Urothelium cell line (cell line): Measurements from ENCODE around the gene TMEM273.

Experiments
- DNase-seq: peaks from one replicate; pipeline ENCODE4 v3.0.0; 2011; ENCODE audit warnings: low spot score, mixed read lengths
- FAIRE-seq: peaks from 2 replicates; lab custom pipeline; 2011; peaks lifted over from hg19 to GRCh38; lab: Jason Lieb, UNC

Gene TMEM273

GRCh38 chr10:49187950-49188761 lies at the start of gene TMEM273:
TSS of gene TMEM273 (minus strand) at chr10:49188391. CDS start at chr10:49188336, 55 bp downstream.
- FAIRE-seq, result no peak
- DNase-seq, result no peak

DNA sequence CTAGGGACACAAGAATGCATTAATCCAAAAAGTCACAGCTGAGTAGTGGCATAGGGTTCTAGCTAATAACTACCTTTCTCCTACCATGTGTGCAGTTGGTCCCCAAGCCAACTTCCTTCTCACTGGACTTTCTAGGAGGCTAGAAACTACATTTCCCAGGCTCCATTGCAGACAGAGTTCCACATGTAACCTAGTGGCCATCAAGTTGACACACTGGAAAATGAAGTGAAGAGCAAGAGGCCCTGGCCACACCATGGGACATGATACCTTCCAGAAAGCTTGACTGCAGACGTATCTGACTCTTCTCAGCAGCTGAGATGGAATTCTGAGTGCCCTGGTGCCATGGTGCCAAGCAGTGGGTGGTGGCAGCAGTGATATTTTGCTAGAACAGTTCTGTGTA lies 49.8 kb upstream of the TMEM273 start:
- no peak for FAIRE-seq
- DNase-seq, result no peak

GRCh38 chr10:49235392-49235791 lies 47.2 kb upstream of the TMEM273 start:
- no peak for FAIRE-seq
- DNase-seq, result no peak

GRCh38 chr10:49231086-49231820 lies 43.1 kb upstream of the TMEM273 start:
- FAIRE-seq, result no peak
- no peak for DNase-seq

GRCh38 chr10:49230004-49230403 lies 41.8 kb upstream of the TMEM273 start:
- no peak for DNase-seq
- FAIRE-seq, result no peak

DNA sequence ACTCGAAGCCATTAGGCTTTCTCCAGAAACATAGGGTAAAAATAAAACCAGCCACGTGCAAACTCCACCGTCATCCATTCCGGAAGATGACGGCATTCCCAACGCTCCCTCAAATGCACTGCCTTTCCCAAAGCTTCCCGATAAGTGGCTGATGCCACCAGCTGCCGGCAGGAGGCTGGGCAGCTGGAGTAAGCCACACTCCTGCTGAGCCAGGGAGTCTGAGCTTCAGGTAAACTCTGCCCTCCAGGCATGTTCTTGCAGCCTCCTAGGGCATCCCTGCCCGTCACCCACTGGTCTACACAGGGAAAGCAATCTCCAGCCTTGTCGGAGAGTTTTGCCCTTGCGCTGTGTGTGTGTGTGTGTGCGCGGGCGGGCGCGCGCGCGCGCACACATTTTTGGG lies 40.5 kb upstream of the TMEM273 start:
- FAIRE-seq, result no peak

DNA sequence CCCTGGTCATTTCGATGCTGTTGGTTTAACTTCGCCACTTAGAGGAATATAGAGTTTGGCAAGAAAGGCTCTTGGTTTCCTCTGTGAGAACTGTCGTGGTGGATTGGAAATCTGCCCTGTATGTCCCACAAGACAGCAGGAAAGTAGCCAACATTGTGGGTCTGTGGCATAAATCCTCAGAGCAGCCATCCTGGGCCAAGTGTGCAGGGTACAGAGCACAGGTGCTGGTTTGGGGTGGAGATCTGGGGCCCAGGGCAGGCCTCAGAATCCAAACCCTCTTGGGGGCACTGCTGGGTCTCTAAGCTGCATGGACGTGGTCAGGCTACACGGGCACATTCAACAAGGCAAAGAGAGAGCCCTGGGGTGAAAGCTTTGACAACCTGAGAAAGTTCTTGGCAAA lies 39.2 kb upstream of the TMEM273 start:
- DNase-seq, result no peak
- no peak for FAIRE-seq

More for the DNA sequence above, 40.5 kb upstream of the TMEM273 start:
- no peak for DNase-seq

- FAIRE-seq, result no peak
- DNase-seq, result no peak
Observed at GRCh38 chr10:49226594-49226993, 38.4 kb upstream of the TMEM273 start.

DNA sequence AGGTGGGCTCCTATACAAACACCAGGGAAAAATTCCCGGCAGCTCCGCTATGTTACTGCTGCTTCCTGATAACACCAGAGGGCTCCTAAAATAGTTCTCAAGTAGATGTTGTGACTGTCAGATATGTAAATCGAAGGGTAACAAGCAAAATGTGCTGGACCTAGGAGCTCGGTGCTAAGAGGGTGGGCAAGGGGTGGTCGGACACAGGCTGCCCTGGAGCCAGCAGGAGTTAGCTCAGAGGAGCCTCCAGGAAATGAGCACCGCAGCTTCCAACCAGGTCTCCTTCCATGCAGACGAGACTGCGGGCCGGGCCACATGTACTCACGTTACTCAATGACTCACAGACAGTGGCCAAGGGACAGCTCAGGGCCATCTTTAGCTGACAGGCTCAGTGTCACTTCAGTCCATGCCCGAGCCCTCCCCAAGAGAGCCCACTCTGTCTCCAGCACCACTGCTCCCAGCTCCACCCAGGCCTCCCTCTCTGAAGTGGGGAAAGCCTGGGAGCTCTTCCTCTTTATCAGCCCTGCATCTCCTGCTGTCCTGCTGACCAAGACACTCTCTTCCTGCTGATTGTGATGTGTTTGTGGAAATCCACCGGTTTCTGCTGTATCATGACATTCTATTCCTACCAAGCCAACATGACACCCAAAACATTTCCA lies 37.2 kb upstream of the TMEM273 start:
- DNase-seq (no peak), FAIRE-seq (no peak)

- DNase-seq (no peak), FAIRE-seq (no peak)
Observed at GRCh38 chr10:49223205-49223604, 35.0 kb upstream of the TMEM273 start.

- DNase-seq (no peak), FAIRE-seq (no peak)
Observed at GRCh38 chr10:49222170-49222569, 34.0 kb upstream of the TMEM273 start.

- no peak for DNase-seq
- FAIRE-seq, result no peak
Observed at GRCh38 chr10:49220679-49221078, 32.5 kb upstream of the TMEM273 start.

GRCh38 chr10:49220031-49220430 lies 31.8 kb upstream of the TMEM273 start:
- no peak for DNase-seq
- no peak for FAIRE-seq

DNA sequence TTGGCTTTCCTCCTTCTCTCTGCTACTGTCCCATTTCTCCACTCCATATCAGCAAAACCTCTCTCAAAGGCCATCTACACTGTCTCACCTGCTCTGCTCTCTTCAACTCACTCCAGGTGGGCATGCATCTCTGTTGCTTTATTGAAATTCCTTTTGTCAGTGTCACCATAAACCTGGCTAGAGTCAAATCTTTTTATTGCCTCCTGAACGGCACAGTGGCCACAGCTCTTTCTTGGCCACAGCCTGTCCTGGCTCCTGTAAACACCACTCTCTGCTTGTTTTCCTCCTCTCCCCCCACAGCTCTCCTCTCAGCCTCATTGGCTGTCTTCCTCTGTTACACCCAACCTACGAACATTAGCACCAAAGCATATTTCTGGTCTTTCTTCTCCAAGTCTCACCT lies 31.1 kb upstream of the TMEM273 start:
- DNase-seq (no peak), FAIRE-seq (no peak)

- FAIRE-seq, result no peak
- no peak for DNase-seq
Observed at GRCh38 chr10:49218480-49218879, 30.3 kb upstream of the TMEM273 start.

DNA sequence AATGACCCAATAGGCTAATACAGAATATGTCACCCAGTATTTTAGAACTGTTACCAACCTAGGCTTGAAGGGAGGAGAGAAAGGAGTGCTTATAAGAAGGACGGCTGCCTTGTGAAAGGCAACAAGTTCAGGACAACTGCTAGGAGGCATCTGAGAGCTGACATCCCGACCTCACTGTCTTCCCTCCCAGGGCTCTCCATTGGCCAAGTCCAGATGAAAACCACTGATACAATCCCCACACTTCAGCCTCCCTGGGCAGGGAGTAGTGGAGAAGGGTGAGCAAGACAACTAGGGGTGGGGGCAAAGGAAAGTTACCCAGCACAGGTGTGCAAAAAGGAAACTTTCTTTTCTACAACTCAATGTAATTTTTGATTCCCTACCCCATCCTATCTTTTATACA lies 29.5 kb upstream of the TMEM273 start:
- DNase-seq (no peak), FAIRE-seq (no peak)

GRCh38 chr10:49213211-49213610 lies 25.0 kb upstream of the TMEM273 start:
- FAIRE-seq, result no peak

DNA sequence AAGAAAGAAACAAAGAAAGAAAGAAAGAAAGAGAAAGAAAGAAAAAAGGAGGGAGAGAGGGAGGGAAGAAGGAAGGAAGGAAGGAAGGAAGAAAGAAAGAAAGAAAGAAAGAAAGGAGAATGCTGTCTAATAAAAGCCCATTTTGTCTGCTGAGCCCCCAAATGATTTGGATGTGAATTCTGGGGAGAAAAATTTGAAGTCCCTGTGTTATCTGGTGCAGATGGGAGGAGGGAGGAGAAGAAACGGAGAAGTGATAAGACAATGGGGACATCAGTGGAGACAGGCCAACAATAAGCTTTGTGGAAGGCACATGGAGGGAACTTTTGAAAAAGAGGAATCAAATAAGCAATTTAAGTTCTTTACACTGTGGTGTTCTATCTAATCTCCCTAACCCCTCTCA lies 24.6 kb upstream of the TMEM273 start:
- FAIRE-seq, result no peak
- DNase-seq, result no peak

More at GRCh38 chr10:49213211-49213610, 25.0 kb upstream of the TMEM273 start:
- no peak for DNase-seq

DNA sequence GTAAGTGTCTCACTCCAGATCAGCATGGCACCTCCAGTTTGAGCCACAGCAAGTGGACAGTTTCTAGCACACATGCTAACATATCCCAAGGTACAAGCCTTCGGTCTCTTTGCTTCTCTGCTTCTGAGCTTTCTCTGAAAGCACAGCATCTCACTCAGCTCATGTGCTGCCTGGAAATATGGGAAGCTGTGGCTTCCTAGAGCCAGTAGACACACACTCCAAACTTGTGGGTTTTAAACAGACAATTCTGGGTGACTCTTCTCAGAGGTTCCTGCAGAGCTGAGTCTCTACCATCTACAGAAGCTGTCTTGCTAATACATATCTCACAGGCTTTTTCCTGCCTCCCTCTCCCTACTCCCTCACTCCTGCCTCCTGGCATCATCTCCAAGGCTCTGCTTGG lies 23.9 kb upstream of the TMEM273 start:
- no peak for FAIRE-seq
- DNase-seq, result no peak

GRCh38 chr10:49208996-49209395 lies 20.8 kb upstream of the TMEM273 start:
- FAIRE-seq (no peak), DNase-seq (no peak)

GRCh38 chr10:49207936-49208487 lies 19.8 kb upstream of the TMEM273 start:
- DNase-seq (no peak), FAIRE-seq (no peak)
